Endometrial microvascular endothelial cells (primary cell): ENCODE results near the gene ZNF488. TPM values are rescaled to one million over a fixed set of nuclear protein-coding genes. Genes with fewer than 3 reads are reported as not detected.
"Not testable (repeated sequence)": the region's sequence is repeated elsewhere in the genome, so short reads cannot be mapped to it uniquely, and the experiment has no call there.

Source experiments
- in situ Hi-C: cut with HindIII; loops from 2 replicates; pipeline ENCODE4 v1.10.0; 2017; ENCODE audit warnings: low sequenced_read_pairs, low pct_unique_long_range_greater_than_20kb; ENCODE audit errors: inconsistent ontology term
- total RNA-seq: library from RNA; depleted of rRNA; stranded (reverse); fragments of >200 nt; gene quantifications from one replicate; pipeline ENCODE4 v1.2.3, GENCODE V29; 2015; ENCODE audit errors: inconsistent ontology term

ZNF488 gene, protein sequence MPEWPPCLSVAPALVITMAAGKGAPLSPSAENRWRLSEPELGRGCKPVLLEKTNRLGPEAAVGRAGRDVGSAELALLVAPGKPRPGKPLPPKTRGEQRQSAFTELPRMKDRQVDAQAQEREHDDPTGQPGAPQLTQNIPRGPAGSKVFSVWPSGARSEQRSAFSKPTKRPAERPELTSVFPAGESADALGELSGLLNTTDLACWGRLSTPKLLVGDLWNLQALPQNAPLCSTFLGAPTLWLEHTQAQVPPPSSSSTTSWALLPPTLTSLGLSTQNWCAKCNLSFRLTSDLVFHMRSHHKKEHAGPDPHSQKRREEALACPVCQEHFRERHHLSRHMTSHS
- not detected for total RNA-seq

DNA sequence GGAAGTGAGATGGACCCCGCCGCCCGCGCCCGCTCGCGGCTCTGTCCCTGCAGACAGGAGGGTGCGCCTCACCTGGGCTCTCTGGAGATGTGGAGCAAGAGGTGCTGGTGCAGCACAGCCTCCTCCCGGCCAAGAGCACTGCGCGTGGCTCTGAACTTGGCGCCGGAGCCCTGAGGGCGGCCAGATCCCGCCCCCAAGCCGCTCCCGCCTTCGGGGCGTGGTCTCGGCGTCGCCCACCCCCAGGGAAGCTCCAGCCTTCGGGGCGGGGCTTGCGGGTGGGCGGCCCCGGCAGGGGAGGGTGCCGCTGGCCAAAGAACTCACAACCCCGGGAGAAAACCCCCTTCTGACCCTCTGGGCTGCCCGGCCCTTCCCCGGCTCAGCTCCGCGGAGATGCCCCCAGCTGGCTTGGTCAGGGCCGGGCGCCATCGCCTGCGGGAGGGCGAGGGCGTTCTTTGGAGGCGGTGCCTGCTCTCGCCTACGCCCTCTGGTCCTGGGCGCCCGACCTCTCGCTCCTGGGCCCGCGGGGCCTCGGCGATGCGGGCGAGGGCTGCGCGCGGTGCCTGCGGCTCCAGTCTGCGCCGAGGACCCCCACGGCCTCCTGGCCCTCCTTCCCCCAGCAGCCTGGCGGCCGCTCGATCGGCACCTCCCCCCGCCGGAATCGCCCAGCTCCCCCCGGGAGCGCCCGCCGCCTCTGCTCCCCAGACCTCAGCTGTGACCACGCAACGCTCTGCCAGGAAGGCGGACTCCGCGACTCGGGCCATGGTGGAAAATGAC is at the start of gene ZNF488:
ZNF488 (minus strand) TSS at position 146 of the 774 bp plus-strand sequence. CDS start 15,464 bp downstream, outside the sequence.
- in situ Hi-C loops = no loop called here

DNA sequence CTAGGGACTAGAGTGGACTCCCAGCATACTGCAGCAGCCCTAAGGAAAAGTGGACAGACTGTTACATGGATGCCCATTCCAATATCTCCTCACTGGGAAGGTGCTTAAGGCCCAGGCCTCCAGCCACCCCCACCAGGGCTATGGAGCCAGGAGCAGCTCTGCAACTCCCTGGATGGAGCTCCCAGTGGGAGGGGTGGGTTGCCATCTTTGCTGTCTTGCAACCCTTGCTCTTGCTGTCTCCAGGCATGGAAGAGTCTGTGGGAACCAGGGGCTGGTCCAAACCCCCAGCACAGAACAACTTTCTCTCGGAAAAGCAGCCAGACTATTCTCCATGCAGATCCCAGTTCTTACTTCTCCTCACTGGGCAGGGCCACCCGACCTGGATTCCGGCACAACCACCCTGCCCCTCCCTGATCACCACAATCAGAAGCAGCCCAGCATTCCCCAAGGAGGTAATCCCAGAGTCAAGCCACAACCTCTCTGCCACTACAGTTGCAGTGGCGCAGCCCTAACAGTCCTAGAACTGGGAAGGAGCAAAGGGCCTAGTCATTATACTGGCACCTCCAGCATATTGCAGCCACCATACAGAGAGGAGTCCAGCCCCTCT is 41.8 kb upstream of the ZNF488 start:
- in situ Hi-C loops = no loop called here

DNA sequence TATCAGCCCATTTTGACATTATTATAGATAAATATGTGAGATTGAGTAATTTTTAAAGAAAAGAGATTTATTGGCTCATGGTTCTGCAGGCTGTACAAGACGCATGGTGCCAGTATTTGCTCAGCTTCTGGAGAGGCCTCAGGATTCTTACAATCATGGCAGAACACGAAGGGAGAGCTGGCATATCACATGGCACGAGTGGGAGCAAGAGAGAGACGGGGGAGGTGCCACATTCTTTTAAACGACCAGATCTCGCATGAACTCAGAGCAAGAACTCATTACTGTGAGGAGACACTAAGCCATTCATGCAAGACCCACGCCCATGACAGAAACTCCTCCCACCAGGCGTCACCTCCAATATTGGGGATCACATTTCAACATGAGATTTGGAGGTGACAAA is 40.1 kb upstream of the ZNF488 start:
- in situ Hi-C loops = no loop called here

DNA sequence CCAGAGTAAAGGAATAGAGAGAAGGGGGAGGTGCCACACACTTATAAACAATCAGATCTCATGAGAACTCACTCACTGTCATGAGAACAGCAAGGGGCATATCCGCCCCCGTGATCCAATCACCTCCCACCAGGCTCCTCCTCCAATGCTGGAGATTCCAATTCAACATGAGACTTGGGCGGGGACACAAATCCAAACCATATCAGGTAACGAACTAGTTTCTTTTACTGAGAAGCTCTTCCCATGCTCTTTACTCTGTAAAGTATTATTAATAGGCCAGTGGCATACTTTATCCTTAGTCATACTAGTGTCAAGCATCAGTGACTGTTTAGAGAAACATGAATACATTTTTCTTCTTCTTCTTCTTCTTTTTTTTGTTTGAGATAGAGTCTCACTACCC is 39.4 kb upstream of the ZNF488 start:
- in situ Hi-C loops = no loop called here

DNA sequence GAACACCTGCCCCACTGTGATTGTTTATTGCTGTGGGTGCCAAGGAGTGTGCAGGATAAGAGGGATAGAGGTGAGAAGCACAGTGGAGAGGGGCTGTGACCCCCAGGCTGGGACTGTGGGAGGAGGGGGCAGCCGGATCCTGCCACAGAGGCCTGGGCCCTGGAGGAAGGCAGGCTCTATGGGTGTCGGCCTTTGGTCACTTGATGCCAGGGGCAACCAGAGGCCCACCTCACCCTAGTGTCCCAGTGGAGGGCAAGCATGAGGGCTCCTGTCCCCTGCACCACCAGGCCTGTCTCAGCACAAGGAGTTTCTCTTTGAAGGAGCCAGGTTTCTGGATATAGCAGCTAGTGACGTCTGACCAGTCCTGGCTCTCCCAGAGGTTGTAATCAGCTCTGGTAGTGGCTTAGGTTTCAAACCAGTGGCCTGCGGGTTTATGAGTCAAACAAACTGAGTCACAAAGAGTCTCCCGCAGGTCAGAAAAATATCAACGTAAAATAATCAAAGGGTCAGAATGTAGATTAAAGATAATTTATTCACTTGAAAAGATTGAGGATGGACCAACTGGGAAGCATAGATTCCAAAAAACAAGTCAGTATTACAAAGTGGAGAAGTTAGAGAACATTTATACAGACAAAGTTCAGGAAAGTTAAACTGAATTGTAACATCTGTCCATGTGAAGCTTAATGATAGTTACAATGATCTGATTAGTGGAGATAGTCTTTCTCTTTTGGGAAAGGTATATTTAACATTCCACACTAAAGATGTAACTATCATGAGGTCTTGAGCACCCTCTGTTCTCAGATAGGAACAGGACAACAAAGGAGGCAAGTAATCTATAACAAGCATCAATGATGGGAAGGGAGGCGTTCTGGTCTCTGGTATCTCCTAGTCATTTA is 37.2 kb upstream of the ZNF488 start:
- in situ Hi-C loops = no loop called here

DNA sequence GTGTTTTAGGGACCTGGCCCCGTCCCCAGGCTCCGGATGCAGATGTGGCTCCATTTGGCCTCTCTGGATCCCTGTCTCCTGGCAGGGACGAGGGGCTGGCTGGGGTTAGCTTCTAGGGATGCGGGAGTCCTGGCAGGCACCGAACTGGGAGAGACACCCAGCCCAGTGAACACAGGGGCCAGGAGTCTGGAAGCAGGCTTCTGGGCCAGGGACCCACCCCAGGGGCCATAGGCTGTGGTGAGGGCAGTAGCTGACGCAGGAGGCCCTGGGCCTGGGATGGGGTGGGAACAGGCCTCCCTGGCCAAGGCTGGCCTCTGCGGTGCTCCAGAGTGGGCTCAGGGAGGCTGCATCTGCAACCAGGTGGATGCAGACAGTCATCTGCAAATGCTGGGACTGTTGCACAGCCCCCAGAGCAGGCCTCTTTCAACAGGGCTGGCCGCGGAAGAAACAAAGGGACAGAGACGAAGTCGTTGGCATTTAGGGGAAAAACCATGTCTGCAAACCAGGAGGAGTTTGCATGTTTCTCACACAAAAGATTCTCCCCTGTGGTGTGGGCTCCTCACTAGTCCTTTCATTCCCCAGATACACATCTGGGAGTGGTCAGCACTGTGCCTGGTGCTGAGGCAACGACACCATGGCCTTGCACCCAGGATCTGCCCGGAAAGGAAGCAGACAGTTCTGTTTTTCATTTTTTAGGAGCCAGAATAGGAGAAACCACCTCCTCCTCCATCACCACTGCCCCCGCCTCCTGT is 36.4 kb upstream of the ZNF488 start:
- in situ Hi-C loops = no loop called here

DNA sequence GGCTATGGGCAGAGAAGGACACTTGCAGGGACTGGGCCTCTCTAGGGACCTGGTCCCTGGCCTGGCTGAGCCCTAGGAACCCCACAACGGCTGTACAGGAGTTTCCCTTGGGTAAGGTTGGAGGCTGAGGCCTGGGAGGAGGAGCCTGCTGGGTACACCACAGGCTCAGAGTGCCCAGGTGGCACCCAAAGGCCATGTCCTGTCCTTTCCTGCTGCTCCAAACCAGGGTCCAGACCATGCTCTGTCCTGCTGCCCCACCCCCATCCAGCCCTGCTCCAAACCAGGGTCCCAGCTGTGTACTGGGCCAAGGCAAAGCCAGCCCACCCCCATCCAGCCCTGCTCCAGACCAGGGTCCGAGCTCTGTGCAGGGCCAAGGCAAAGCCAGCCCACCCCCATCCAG is 35.3 kb upstream of the ZNF488 start:
- in situ Hi-C loops = no loop called here

DNA sequence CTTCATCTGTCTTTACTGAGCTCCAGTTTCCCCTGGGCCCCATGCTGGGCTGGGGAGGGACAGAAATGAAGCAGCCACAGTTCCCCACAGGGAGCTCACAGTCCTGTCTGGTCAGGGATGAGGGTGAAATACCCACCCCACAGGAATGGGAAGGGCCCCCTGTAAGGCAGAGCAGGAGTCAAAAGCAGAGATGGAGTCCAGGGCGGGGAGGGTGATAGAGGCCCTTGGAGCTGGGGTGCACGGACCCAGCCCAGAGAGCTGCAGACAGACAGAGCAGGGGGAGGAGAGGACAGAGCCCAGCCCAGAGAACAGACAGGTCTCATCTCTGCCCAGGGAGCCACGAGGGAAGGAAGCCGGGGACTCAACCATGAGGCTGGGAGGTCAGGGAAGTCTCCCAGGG is 34.9 kb upstream of the ZNF488 start:
- in situ Hi-C loops = no loop called here

DNA sequence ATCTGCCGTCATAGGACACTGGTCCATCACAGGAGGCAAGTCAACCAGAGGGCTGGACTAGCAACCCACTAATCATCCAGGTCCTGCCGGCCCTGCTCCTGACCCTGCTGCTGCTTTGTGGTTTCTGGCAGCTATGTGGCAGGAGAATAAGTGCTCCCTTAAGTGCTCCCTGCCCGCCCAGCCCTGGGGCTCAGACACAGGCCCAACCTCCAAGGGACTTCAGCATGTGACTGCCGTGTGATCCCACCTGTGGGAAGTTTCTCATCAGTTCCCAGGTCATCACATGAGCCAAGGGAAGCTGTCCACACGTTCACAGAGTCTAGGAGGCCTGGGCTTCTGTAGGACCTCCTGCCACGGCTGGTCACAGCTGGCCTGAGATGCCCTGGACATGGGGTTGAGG is 34.2 kb upstream of the ZNF488 start:
- in situ Hi-C loops = no loop called here

DNA sequence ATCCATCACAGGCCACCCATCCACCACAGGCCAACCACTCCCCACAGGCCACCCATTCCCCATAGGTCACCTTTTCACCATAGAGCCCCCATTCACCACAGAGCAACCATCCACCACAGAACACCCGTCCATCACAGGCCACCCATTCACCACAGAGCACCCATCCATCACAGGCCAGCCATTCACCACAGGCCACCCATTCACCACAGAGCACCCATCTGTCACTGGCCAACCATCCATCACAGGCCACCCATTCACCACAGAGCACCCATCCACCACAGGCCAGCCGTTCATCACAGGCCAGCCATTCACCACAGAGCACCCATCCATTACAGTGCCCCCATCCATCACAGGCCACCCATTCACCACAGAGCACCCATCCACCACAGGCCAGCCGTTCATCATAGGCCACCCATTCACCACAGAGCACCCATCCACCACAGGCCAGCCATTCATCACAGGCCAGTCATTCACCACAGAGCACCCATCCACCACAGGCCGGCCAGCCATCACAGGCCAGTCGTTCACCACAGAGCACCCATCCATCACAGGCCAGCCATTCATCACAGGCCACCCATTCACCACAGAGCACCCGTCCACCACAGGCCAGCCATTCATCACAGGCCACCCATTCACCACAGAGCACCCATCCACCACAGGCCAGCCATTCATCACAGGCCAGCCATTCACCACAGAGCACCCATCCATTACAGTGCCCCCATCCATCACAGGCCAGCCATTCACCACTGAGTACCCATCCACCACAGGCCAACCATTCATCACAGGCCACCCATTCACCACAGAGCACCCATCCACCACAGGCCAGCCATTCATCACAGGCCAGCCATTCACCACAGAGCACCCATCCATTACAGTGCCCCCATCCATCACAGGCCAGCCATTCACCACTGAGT is 32.5 kb upstream of the ZNF488 start:
- in situ Hi-C loops = not testable (repeated sequence)

DNA sequence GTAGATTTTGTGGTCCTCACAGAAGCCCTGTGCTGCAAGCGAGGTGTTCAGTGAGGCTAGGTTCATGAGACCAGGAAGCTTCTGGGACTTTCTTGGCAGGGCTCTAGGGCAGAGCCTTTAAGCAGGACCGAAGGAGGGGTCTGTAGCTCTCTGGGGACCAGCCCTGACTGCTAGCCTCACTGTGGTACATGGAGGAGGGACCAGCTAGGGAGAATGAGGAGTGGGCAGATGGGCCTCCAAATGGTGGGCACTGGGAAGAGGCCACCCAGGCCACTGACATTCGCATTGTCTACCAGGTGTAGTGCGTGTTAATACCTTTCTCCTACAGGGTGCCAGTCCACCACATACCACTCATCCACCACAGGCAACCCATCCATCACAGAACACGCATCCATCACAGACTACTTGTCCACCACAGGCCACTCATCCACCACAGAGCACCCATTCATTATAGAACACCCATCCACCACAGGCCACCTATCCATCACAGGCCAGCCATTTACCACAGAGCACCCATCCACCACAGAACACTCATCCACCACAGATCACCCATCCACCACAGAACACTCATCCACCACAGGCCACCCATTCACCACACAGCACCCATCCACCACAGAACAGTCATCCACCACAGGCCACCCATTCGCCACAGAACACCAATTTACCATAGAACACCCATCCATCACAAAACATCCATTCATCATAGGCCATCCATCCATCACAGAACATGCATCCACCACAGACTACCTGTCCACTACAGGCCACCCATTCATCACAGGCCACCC is 31.6 kb upstream of the ZNF488 start:
- in situ Hi-C loops = no loop called here

DNA sequence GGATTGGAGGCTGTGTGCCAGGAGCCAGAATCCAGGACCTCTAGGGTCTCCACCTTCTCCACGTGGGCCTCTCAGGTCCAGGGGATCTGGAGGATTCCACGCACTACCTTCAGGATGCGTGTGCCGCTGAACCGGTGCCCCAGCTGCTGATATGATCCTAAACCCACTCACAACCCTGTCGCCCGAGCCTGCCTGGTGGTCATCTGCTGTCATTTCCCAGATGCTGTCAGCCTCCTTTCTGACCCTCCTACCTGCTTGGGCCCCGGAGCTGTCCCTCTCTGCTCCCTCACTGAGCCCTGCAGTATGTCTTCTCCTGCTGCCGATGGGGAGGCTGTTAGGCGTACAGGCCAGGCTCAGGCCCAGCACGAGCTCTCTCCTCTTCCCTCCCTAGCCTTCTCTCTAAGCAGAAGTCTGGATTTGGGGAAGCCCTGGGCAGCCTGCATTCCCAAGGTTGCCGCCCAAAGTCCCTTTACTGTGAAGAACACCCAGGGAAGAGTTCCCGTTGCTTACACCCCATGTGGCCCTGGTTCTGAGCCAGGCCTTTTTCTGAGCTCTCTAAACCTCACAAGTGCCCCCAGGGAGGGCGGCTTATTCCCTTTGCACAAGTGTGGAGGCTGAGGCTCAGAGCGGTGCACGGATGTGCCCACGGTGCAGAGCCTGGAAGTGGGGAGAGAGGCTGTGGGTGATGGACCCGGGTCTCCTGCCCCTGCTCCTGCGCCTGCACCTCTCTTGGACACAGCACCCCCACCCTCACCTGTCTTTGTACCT is 30.8 kb upstream of the ZNF488 start:
- in situ Hi-C loops = no loop called here

DNA sequence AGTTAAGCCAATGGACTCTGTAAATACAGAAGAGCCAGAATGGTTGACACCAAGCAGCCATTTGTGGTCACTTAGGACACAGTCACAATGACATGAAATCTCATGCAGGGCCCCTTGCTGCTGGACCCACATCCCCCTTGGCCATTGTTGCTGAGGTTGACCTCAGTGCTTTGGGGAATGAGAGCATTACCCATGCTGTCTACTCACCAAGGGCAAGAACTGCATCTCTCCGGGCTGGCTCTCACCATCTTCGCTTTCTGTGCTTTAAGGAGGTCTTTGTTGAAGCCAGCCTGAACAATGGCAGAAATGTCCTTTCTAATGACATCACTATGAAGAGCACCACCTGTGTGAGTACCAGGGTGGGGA is 30.1 kb upstream of the ZNF488 start:
- in situ Hi-C loops = no loop called here

DNA sequence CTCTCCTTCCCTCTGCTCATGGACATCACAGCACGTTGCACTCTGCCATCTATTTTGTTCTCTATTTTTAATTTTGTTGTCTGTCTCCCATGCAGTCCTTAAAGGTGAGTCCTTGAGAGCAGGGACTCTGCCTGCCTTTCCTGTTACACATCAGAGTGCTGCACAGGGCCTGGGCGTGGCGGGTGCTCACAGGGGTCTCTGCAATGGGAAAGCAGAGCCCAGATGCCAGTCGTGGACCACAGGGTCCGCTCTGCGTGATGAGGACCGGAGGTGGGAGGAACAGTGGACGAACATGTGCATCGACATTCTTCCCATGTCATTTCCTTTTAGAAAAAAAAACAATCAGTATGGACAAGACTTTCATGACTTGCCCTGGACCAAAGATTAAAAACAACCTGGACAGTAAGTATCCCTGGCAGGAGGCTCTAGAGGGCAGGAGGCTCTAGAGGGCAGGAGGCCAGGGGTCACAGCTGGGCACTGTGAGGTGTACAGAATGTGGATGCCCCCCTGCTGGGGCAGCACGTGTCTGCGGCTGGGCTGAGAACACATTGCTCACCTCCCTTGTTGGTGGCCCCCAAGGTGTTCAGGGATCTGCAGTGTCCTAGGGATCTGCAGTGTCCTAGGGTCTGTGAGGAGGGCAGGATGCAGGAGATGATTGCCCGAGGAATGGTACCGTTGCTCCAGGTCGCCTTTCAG is 29.6 kb upstream of the ZNF488 start:
- in situ Hi-C loops = no loop called here

DNA sequence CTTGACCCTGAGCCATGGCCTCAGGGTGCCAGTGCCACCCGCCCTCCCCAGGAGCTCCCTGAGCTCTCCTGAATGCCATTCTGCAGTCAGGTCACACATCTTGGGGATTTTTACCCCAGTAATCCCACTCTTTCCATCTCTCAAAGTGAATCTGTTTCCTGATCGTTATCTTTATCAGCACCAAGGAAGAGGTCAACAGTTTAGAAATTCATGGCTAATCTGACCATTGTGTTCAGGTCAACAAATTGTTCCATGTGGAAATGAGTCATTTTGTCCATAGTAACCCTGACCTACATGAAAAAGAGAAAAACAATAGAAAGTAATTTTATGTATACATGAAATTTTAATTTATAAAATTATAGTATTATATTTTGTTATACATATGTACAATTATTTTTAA is 28.8 kb upstream of the ZNF488 start:
- in situ Hi-C loops = no loop called here
